Stimulated activated CD8-positive, alpha-beta memory T cell treated with anti-CD3 and anti-CD28 coated beads, Interleukin-12 subunit alpha, Interleukin-12 subunit beta, amount 100 ng/mL, for 24 hours (primary cell): Measurements from ENCODE around the gene IL4I1.

Experiments used
- DNase-seq: peaks from one replicate; pipeline ENCODE4 v3.0.0-alpha.2; 2020; ENCODE audit errors: extremely low read depth

IL4I1 gene

GRCh38 chr19:49851456-49852259, 45.0 kb downstream of the IL4I1 start:
- no peak for DNase-seq

- DNase-seq = peak; percentile 76
Measured at GRCh38 chr19:49850487-49851342, 46.0 kb downstream of the IL4I1 start, which contains the start of gene PTOV1. Gene PTOV1, plus strand, starts transcription at chr19:49851159.

- DNase-seq = no peak
Measured at GRCh38 chr19:49850221-49850486, 46.5 kb downstream of the IL4I1 start.

GRCh38 chr19:49849433-49850220, 47.1 kb downstream of the IL4I1 start:
- DNase-seq = no peak

- no peak for DNase-seq
Measured at GRCh38 chr19:49848938-49849337, 47.7 kb downstream of the IL4I1 start.

- no peak for DNase-seq
Measured at GRCh38 chr19:49847731-49848696, 48.7 kb downstream of the IL4I1 start.

GRCh38 chr19:49846408-49846807, 50.3 kb downstream of the IL4I1 start:
- no peak for DNase-seq

GRCh38 chr19:49845414-49845813, 51.3 kb downstream of the IL4I1 start:
- DNase-seq = no peak

GRCh38 chr19:49844138-49845095, 52.3 kb downstream of the IL4I1 start:
- DNase-seq = no peak

- DNase-seq = no peak
Measured at GRCh38 chr19:49843265-49843664, 53.4 kb downstream of the IL4I1 start.

GRCh38 chr19:49840736-49841249, 55.9 kb downstream of the IL4I1 start:
- DNase-seq = no peak

GRCh38 chr19:49840321-49840720, 56.4 kb downstream of the IL4I1 start:
- no peak for DNase-seq

- DNase-seq = no peak
Measured at GRCh38 chr19:49839713-49840112, 57.0 kb downstream of the IL4I1 start.
